ENCODE measurements around the gene HSFY1. TPM values are rescaled to one million over a fixed set of nuclear protein-coding genes. Genes with fewer than 3 reads are reported as not detected.
"Not testable (repeated sequence)": the region's sequence is repeated elsewhere in the genome, so short reads cannot be mapped to it uniquely, and the experiment has no call there.

The HSFY1 gene, protein sequence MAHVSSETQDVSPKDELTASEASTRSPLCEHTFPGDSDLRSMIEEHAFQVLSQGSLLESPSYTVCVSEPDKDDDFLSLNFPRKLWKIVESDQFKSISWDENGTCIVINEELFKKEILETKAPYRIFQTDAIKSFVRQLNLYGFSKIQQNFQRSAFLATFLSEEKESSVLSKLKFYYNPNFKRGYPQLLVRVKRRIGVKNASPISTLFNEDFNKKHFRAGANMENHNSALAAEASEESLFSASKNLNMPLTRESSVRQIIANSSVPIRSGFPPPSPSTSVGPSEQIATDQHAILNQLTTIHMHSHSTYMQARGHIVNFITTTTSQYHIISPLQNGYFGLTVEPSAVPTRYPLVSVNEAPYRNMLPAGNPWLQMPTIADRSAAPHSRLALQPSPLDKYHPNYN
- not detected for total RNA-seq

DNA sequence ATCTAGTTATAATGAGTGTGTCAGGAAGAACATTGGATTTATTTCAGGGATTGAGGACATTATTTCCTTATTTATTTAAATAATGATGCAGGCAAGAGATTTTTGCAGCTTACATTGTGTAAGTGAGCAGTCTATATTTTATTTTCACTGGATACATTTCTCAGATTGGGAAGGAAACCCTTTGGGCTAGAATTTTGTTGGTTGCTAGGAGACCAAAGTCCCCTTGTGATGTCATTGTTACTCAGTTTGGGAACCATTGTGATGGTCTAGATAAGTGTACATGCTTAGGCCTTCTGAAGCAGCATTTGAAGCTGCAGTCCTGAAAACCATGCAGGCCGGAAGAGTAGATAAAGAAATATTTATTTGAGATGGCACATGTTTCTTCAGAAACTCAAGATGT is at the start of gene HSFY1:
Gene HSFY1 (plus strand): TSS at position 301 of the 400 bp plus-strand sequence. CDS start 68 bp downstream, at position 369.
- not testable (repeated sequence) for DNase-seq (ENCODE audit: low spot score); ATAC-seq

DNA sequence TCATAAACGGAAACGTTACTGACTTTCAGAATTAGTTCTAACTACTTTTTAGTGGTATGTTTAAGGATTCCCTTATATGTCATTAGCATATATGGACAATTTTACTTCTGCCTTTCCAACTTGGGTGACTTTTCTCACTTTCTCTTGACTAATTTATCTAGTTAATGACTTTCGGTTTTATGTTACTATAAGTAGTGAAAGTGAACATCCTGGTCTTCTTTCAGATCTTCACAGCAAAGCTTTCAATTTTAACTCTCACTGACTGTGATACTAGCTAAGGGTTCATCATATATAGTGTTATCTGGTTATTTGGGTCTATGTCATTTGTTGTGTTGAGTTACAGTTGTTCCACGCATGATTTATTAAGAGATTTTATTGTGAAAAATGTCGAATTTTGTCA is 42.3 kb upstream of the HSFY1 start:
- not testable (repeated sequence) for ATAC-seq; DNase-seq (ENCODE audit: low spot score)

DNA sequence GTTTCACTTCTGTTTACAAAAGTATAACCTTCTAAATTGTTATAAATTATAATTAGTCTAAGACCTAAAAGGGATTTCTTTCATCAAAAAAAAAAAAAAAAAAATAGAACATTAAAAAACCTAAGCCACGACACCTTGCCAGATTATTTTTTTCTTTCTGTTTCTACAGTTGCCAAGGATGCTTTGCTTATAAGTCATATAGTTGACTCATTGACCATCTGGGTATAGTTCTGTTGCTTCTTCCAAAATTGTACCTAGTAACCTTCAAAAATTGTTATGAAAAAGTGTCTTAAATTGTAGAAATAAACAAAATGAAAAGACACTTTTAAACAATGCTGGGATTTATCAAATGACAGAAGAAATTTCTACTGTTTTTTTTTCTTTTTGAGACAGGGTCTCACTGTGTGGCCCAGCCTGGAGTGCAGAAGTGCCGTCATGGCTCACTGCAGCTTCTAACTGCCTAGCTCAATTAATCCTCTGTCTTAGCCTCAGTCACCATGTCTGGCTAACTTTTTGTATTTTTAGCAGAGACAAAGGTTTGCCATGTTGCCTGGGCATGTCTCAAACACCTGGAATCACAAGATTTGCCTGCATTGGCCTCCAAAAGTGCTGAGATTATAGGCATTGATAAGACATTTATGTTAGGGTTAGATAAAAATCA is 15.4 kb upstream of the HSFY1 start:
- ATAC-seq; DNase-seq (ENCODE audit: low spot score): not testable (repeated sequence)

DNA sequence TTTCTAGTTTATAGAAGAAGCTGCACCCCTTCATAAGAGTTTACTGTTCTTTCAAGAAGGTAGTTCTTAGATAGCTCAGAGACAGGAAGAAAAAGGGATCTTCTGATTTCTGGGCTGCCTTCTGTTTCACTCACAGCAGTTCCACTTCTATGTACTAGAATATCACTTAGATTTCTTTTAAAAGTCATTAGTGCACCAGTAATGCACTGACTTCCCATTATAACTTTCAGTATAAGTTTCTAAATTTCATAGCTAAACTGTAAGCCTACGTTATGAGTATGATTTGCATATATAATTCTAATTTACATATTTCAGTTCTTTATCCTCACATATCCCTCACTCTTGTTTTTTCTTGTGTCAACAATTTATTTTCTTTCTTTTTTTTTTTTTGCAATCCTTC is 7.6 kb upstream of the HSFY1 start:
- ATAC-seq; DNase-seq (ENCODE audit: low spot score): not testable (repeated sequence)

DNA sequence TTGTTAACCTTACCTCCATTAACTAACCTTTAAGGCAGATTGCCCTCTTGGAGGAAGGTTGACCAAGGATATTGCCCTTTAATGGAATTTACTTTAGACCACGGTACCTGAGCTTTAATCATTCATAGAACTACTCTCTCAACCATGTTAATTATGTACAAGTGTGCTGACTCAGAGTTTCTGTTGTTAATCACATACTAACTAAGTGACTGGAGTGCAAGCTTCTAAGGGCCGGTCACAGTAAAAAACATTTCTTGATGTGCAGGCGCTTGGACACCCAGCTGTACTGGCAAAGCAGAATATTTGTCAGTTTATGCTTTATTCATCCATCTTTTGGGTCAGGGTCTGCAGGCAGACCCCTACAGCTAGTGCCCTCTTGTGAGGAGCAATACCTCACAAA is 6.6 kb downstream of the HSFY1 start:
- not testable (repeated sequence) for DNase-seq (ENCODE audit: low spot score); ATAC-seq

DNA sequence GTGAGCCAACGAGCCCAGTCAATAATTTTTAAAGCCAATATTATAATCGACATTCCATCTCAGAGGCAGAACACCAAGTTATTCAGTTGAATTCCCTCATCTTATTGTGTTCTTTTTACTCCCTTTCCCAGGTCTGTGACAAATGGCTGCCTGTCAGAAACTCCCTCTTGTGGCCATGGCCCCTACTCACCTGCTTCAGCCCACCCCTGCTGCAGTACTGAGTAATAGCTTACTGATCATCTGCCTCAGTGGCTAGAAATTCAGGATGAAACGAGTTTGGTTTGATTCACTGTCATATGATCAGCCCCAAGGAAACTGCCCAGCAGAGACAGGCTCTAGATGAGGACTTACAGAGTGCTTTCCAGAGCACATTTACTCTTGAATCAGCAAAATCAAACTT is 19.4 kb downstream of the HSFY1 start:
- ATAC-seq; DNase-seq (ENCODE audit: low spot score): not testable (repeated sequence)

Other genes starting within 250 kb of the HSFY1 start
- gene HSFY2, start 227.0 kb downstream of the HSFY1 start, total RNA-seq: not detected

Data from left lobe of liver (tissue), 2 donors.